Thyroid gland (tissue), 4 donors: ENCODE measurements around the gene KLK3. TPM values are rescaled to one million over a fixed set of nuclear protein-coding genes. Genes with fewer than 3 reads are reported as not detected.

Experiments used
- DNase-seq, 2 donors: peaks; one replicate each; pipeline ENCODE4 v3.0.0-alpha.2; 2019
- H3K27ac ChIP-seq, 3 donors: fragments of 200-600 bp; sonication (generic); 1 replicate in 2 of 3; 2 replicates in 1 of 3; pipeline ENCODE4 v1.5.1; 2016 to 2019; ENCODE audit warnings: mild to moderate bottlenecking in 1 of 3, moderate library complexity in 1 of 3
- H3K27me3 ChIP-seq: fragments of 200-600 bp; sonication (generic); one replicate; pipeline ENCODE4 v1.5.1; 2019
- H3K36me3 ChIP-seq, 2 donors: fragments of 200-600 bp; sonication (generic); one replicate each; pipeline ENCODE4 v1.5.1; 2016 to 2019
- H3K4me1 ChIP-seq, 2 donors: fragments of 200-600 bp; sonication (generic); one replicate each; pipeline ENCODE4 v1.5.1; 2017 to 2019
- H3K4me3 ChIP-seq, 3 donors: fragments of 200-600 bp; sonication (generic); replicated peaks in 1 of 3; 1 replicate in 2 of 3; 2 replicates in 1 of 3; pipeline ENCODE4 v1.5.1; 2016; ENCODE audit warnings: mild to moderate bottlenecking in 1 of 3
- H3K9me3 ChIP-seq: fragments of 200-600 bp; sonication (generic); one replicate; pipeline ENCODE4 v1.5.1; 2017
- POLR2A ChIP-seq, 2 donors: fragments of 450-650 bp; IDR thresholded peaks; one replicate each; pipeline ENCODE4 v1.6.1; 2017; ENCODE audit warnings: antibody characterized with exemption in 2 of 2, mild to moderate bottlenecking in 2 of 2, moderate library complexity in 1 of 2
- WGBS, 2 donors: methylation state at CpG; one replicate each; pipeline ENCODE4 v1.1.5; 2017; 5-methylcytosine and 5-hydroxymethylcytosine counted together
- intact Hi-C: fragments of 100-400 bp; cut with DNase I; formaldehyde crosslinking; loops from one replicate; pipeline ENCODE4 v1.15.1; 2023
- total RNA-seq, 4 donors: library from RNA; depleted of rRNA; stranded (reverse); fragments of >200 nt; gene quantifications; one replicate each; pipeline ENCODE4 v1.2.3, GENCODE V29; 2016
- TF ChIP-seq, protein P1 (sequence below), 6 experiments: fragments of 200-600 bp in 3 of 6; fragments of 450-650 bp in 3 of 6; sonication (generic) in 3 of 6; IDR thresholded peaks; one replicate each; pipeline ENCODE4 v1.5.1; 2016 to 2019; ENCODE audit warnings: antibody characterized with exemption in 6 of 6, mild to moderate bottlenecking in 2 of 6, inconsistent platforms in 1 of 6, moderate library complexity in 1 of 6

KLK3 gene
- total RNA-seq, 4 donors from 2014 or later: 0.54 to 1.3 TPM; not detected in 2

DNA sequence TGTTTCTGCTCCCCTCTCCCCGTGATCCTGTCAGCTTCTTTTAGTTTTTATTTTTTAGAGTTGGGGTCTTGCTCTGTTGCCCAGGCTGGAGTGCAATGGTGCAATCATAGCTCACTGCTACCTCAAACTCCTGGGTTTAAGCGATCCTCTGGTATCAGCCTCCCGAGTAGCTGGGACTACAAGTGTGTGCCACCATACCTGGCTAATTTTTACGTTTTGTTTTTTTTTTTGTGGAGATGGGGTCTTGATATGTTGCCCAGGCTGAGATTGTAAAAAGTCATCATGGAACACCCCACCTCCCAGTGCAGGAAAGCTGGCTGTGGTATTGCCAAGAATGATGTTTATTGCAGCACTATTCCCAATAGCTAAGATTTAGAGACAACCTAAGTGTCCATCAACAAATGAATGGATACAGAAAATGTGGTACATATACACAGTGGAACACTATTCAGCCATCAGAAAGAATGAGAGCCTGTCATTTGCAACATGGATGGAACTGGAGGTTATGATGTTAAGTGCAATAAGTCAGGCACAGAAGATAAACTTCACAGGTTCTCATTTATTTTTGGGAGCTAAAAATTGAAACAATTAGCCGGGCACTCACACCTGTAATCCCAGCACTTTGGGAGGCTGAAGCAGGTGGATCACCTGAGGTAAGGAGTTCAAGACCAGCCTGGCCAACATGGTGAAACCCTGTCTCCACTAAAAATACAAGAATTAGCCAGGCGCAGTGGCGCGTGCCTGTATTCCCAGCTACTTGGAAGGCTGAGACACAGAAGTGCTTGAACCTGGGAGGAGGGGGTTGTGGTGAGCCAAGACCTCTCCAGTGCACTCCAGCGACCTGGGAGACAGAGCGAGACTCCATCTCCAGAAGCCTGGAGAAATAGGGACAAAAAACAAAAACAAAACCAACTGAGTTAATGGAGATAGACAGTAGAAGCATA lies 14.7 kb upstream of the KLK3 start:
- no peak overlapping the region for H3K4me3 ChIP-seq
- DNase-seq: peak; percentile 92 to 93
- 42 to 52% methylated on average over 10 of the region's 10 CpGs for WGBS, 2 donors
- H3K27me3 ChIP-seq: no peaks in the 10 kb centered on the region
- no peaks in the 10 kb centered on the region for H3K9me3 ChIP-seq
- H3K27ac ChIP-seq: peak overlapping the region; percentile 64 to 96 (median 73)
- intact Hi-C loops: loop anchor here (5.0 kb wide), 1 partner anchor 42 kb away; no protein-coding TSS in a partner anchor
- peaks cover 30 to 34% of the 10 kb centered on the region in 2 donors for H3K4me1 ChIP-seq
- TF ChIP-seq, protein P1, sequence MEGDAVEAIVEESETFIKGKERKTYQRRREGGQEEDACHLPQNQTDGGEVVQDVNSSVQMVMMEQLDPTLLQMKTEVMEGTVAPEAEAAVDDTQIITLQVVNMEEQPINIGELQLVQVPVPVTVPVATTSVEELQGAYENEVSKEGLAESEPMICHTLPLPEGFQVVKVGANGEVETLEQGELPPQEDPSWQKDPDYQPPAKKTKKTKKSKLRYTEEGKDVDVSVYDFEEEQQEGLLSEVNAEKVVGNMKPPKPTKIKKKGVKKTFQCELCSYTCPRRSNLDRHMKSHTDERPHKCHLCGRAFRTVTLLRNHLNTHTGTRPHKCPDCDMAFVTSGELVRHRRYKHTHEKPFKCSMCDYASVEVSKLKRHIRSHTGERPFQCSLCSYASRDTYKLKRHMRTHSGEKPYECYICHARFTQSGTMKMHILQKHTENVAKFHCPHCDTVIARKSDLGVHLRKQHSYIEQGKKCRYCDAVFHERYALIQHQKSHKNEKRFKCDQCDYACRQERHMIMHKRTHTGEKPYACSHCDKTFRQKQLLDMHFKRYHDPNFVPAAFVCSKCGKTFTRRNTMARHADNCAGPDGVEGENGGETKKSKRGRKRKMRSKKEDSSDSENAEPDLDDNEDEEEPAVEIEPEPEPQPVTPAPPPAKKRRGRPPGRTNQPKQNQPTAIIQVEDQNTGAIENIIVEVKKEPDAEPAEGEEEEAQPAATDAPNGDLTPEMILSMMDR (IDR thresholded peaks at IDR 0.05): no peak
- TF ChIP-seq POLR2A (IDR thresholded peaks at IDR 0.05): peak in 1 of 2 donors; percentile 33
- H3K36me3 ChIP-seq: no peaks in the 10 kb centered on the region

DNA sequence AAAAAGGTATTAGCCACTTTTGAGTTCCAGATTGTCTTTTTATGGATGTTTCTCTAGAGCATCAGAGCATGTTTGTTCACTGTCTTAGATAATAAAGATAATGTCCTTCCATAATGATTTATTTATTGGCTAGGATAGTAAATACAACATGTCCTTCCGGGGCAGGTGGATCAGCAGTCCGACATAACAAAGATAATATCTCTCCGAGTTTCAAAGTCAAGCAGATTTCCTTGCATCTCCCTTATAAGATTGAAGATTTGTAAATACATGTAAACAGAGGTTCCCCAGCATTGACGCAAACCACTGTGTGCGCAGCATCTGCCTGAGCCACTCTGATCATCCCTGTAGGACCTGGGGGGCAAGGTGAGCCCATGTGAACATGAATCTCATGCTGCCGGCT lies 12.6 kb upstream of the KLK3 start:
- no peak overlapping the region for H3K4me3 ChIP-seq
- intact Hi-C loops: no loop called here
- peaks cover 19% of the 10 kb centered on the region in 2 donors for H3K4me1 ChIP-seq
- peak overlapping the region in 1 of 3 donors; percentile 96 for H3K27ac ChIP-seq
- H3K36me3 ChIP-seq: no peaks in the 10 kb centered on the region
- no peak for TF ChIP-seq POLR2A (IDR thresholded peaks at IDR 0.05)
- TF ChIP-seq, protein P1 (IDR thresholded peaks at IDR 0.05): no peak
- WGBS, 2 donors: 92 to 95% methylated on average over 6 of the region's 6 CpGs
- no peaks in the 10 kb centered on the region for H3K27me3 ChIP-seq
- DNase-seq: no peak
- no peaks in the 10 kb centered on the region for H3K9me3 ChIP-seq

DNA sequence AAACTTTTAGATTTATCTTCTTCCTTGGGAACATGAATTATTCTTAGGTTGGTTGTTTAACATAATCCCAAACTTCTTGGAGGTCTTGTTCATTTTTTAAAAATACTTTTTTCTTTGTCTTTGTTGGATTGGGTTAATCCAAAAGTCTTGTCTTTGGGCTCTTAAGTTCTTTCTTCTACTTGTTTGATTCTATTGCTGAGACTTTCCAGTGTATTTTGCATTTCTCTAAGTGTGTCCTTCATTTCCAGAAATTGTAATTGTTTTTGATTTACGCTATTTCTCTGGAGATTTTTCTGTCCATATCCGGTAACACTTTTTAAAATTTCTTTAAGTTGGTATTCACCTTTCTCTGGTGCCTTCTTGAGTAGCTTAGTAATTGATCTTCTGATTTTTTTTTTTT lies 11.5 kb upstream of the KLK3 start:
- Histone ChIP-seq H3K9me3 (no peaks in the 10 kb centered on the region), H3K4me1 (peaks cover 19% of the 10 kb centered on the region in 2 donors), H3K27ac (no peak overlapping the region), H3K4me3 (no peak overlapping the region), H3K36me3 (no peaks in the 10 kb centered on the region), H3K27me3 (no peaks in the 10 kb centered on the region)
- DNase-seq: no peak
- TF ChIP-seq, protein P1 (IDR thresholded peaks at IDR 0.05): no peak
- no peak for TF ChIP-seq POLR2A (IDR thresholded peaks at IDR 0.05)
- intact Hi-C loops: no loop called here
- 92 to 96% methylated on average over 2 of the region's 2 CpGs for WGBS, 2 donors

DNA sequence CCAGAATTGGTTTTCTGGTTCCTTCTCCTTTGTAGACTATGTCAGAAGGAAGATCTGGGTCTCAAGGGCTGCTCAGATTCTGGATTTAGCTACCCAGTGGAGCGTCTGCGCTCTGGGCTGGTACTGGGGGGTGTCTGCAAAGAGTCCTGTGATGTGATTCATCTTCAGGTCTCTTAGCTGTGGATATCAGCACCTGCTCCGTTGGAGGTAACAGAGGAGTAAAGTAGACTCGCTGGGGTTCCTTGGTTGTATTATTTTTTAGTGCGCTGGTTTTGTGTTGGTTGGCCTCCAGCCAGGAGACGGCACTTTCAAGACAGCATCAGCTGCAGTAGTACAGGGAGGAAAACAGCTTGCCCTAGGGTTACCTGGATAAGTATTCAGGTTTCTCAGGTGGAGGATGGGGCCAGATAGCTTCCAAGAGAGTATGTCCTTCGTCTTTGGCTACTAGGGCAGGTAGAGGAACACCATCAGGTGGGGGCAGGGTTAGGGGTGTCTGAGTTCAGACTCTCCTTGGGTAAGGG lies 11.0 kb upstream of the KLK3 start:
- Histone ChIP-seq H3K4me1 (peaks cover 19% of the 10 kb centered on the region in 2 donors), H3K9me3 (no peaks in the 10 kb centered on the region), H3K27ac (no peak overlapping the region), H3K36me3 (no peaks in the 10 kb centered on the region), H3K27me3 (no peaks in the 10 kb centered on the region), H3K4me3 (no peak overlapping the region)
- intact Hi-C loops: no loop called here
- WGBS, 2 donors: 65 to 75% methylated on average over 7 of the region's 7 CpGs
- peak; percentile 26 to 52 for DNase-seq
- no peak for TF ChIP-seq POLR2A (IDR thresholded peaks at IDR 0.05)
- TF ChIP-seq, protein P1 (IDR thresholded peaks at IDR 0.05): no peak
